Adrenal gland (tissue), 12 donors: ENCODE data around the gene NELFA. TPM values are rescaled to one million over a fixed set of nuclear protein-coding genes. Genes with fewer than 3 reads are reported as not detected.
A peak's percentile ranks its signal among the peaks of the same experiment; 100 is the strongest.

Experiments used
- DNase-seq, 7 donors: peaks; one replicate each; pipeline ENCODE4 v3.0.0-alpha.2; 2019 to 2020
- H3K27ac ChIP-seq, 5 donors: fragments of 200-600 bp; sonication (generic) in 4 of 5; 1 replicate in 3 of 5; 2 replicates in 2 of 5; pipeline versions ENCODE4 v1.5.1 to v1.8.0; 2016 to 2020; ENCODE audit warnings: mild to moderate bottlenecking in 1 of 5
- H3K27me3 ChIP-seq: fragments of 200-600 bp; 2 replicates; pipeline ENCODE4 v1.8.0; 2021
- H3K36me3 ChIP-seq, 2 donors: fragments of 200-600 bp; replicated peaks in 1 of 2; 1 replicate in 1 of 2; 2 replicates in 1 of 2; pipeline versions ENCODE4 v1.5.1 to v1.8.0; 2018 to 2022
- H3K4me1 ChIP-seq, 2 donors: fragments of 200-600 bp; replicated peaks in 1 of 2; 1 replicate in 1 of 2; 2 replicates in 1 of 2; pipeline versions ENCODE4 v1.5.1 to v1.8.0; 2018 to 2021
- H3K4me3 ChIP-seq, 4 donors: fragments of 200-600 bp; sonication (generic) in 3 of 4; one replicate each; pipeline ENCODE4 v1.5.1; 2016 to 2018
- H3K9me3 ChIP-seq, 3 donors: fragments of 200-600 bp; sonication (generic) in 1 of 3; replicated peaks in 1 of 3; 1 replicate in 2 of 3; 2 replicates in 1 of 3; pipeline versions ENCODE4 v1.5.1 to v1.8.0; 2016 to 2021
- POLR2A ChIP-seq, 2 donors: fragments of 450-650 bp; IDR thresholded peaks; one replicate each; pipeline ENCODE4 v1.6.1; 2017; ENCODE audit warnings: antibody characterized with exemption in 2 of 2, mild to moderate bottlenecking in 2 of 2, moderate library complexity in 1 of 2
- WGBS, 4 donors: extraction: QIAGEN DNeasy Blood & Tissue Kit in 2 of 4; methylation state at CpG; one replicate each; pipeline versions ENCODE4 v1.1.5 to v1.1.7; 2013 to 2017; 5-methylcytosine and 5-hydroxymethylcytosine counted together
- intact Hi-C, 2 donors: fragments of 100-400 bp; cut with DNase I; formaldehyde crosslinking; loops; one replicate each; pipeline versions ENCODE4 v1.14.1 to v1.15.0; 2022 to 2023
- polyA plus RNA-seq, 3 donors: library from polyadenylated mRNA; stranded (reverse); fragments of 200-250 nt in 2 of 3; fragments of 350-450 nt in 1 of 3; fragmentation: Illumina TruSeq in 1 of 3; extraction: RNeasy Lipid Tissue Mini Kit (QIAGEN cat#74804) in 1 of 3; gene quantifications; one replicate each; pipeline ENCODE4 v1.2.3, GENCODE V29; 2013 to 2014
- total RNA-seq, 9 donors: library from RNA; depleted of rRNA in 4 of 9; stranded (reverse); fragments of >200 nt in 4 of 9; fragments of 120-200 nt in 1 of 9; fragmentation: NEBNext Ultra II Directional in 1 of 9; extraction: Animal tissue kit (Norgen Biotek cat#: 25700) in 1 of 9; gene quantifications; one replicate each; pipeline versions ENCODE4 v1.1.0 to v1.2.4, GENCODE V29; 2013 to 2023
- TF ChIP-seq, protein P1 (sequence below), 6 experiments: fragments of 450-650 bp in 4 of 6; fragments of 200-600 bp in 2 of 6; sonication (generic) in 1 of 6; IDR thresholded peaks; 1 replicate in 5 of 6; 2 replicates in 1 of 6; pipeline versions ENCODE4 v1.5.1 to v1.8.0; 2016 to 2021; ENCODE audit warnings: antibody characterized with exemption in 6 of 6, mild to moderate bottlenecking in 2 of 6, moderate library complexity in 1 of 6
- donor health status: healthy with polysubstance abuse.
- donor health status: Bipolar disorder and iron deficiency.
- donor health status: DM: yes; HTN: yes; CAD: no.
- donor health status: DM: no; HTN: no; CAD: no.
- donor health status: DM: no; HTN: no; CAD: no.
- donor health status: DM: yes; HTN: yes; CAD: no.

The NELFA gene
- total and polyA plus RNA-seq, 12 donors, result 8.5 to 55.2 (median 25.6) TPM

DNA sequence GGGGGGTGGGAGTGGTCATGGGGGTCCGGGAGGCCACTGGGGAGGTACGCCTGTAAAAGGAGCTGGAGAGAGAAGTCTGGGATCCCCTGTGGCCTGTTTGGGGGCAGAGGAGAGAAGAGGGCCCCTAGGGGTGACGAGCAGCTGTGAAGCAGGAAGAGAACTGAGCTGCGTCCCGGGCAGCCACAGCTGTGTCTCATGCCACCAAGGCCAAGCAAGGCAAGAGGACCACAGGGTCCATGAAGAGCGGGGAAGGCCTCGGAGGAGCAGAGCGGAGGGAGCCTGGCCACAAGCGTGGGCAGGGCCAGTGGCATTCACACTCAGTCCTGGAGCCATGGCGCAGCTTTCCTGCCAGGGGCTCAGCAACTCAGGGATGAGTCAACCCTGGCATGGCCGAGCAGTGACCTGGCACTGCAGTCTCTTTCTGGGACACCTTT, 36.8 kb upstream of the NELFA start:
- peaks cover 10% of the 10 kb centered on the region for H3K27me3 ChIP-seq
- peaks cover 6 to 17% of the 10 kb centered on the region in 2 donors for H3K4me1 ChIP-seq
- WGBS, 4 donors, result 51 to 66% (median 57%) methylated on average over 9 to 11 of the region's 11 CpGs
- no peak overlapping the region for H3K4me3 ChIP-seq
- H3K27ac ChIP-seq, result no peak overlapping the region
- TF ChIP-seq POLR2A (IDR thresholded peaks at IDR 0.05), result no peak
- TF ChIP-seq, protein P1, sequence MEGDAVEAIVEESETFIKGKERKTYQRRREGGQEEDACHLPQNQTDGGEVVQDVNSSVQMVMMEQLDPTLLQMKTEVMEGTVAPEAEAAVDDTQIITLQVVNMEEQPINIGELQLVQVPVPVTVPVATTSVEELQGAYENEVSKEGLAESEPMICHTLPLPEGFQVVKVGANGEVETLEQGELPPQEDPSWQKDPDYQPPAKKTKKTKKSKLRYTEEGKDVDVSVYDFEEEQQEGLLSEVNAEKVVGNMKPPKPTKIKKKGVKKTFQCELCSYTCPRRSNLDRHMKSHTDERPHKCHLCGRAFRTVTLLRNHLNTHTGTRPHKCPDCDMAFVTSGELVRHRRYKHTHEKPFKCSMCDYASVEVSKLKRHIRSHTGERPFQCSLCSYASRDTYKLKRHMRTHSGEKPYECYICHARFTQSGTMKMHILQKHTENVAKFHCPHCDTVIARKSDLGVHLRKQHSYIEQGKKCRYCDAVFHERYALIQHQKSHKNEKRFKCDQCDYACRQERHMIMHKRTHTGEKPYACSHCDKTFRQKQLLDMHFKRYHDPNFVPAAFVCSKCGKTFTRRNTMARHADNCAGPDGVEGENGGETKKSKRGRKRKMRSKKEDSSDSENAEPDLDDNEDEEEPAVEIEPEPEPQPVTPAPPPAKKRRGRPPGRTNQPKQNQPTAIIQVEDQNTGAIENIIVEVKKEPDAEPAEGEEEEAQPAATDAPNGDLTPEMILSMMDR (IDR thresholded peaks at IDR 0.05), result no peak
- intact Hi-C loops, result no loop called here
- no peaks in the 10 kb centered on the region for H3K36me3 ChIP-seq
- no peaks in the 10 kb centered on the region for H3K9me3 ChIP-seq
- DNase-seq, result peak; percentile 57 to 78 (median 74)

DNA sequence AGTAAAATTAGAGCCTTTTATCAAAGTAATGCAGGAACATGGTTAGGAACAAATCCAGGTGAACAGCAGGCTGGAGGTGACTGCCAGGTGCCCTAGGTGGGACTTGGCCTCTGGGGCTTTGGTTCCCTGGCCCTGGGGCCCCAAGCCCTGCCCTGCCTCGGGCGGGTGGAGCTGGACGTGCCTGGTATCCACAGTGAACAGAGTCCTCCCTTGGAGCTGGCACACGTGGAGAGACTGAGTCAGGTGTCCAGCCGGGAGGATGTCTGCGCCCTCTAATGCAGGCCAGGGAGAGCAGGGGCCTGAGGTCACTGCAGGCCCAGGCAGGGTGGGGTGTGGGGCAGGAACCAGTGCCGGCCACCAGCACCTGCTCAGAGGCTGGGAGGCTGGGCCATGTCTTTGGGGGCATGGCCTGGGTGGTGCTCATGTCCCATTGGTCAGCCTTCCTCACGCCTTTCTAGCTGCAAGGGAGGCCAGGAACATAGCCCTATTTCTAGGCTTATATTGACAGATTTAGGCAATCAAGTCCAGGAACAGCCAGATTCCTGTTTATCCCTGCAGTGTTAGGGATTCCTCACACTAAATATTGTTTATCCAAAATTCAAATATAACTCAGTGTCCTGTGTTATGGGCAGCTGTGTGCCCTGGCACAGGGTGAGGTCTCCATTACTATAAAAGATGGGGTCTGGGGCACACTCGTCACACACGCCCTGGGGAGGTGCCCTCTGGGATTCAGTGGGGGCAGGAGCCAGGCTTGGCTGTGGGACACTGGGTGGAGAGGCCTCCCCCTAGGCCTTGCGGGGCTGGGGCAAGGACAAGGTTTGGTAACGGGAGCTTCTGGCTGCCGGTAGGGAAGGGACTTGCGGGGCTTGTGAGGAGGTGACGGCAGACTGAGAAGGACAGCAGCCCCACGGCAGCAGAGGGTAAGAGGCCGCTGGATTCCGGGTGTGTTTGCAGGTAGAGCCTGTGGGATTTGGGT, 36.1 kb upstream of the NELFA start:
- peak in 2 of 7 donors; percentile 16 to 45 for DNase-seq
- Histone ChIP-seq H3K9me3 (no peaks in the 10 kb centered on the region), H3K4me3 (no peak overlapping the region), H3K27me3 (peaks cover 15% of the 10 kb centered on the region), H3K27ac (no peak overlapping the region), H3K36me3 (no peaks in the 10 kb centered on the region), H3K4me1 (peaks cover 6 to 20% of the 10 kb centered on the region in 2 donors)
- intact Hi-C loops, result no loop called here
- WGBS, 4 donors, result 83 to 93% (median 88%) methylated on average over 12 to 18 of the region's 18 CpGs
- TF ChIP-seq, protein P1 (IDR thresholded peaks at IDR 0.05), result no peak
- TF ChIP-seq POLR2A (IDR thresholded peaks at IDR 0.05), result no peak

DNA sequence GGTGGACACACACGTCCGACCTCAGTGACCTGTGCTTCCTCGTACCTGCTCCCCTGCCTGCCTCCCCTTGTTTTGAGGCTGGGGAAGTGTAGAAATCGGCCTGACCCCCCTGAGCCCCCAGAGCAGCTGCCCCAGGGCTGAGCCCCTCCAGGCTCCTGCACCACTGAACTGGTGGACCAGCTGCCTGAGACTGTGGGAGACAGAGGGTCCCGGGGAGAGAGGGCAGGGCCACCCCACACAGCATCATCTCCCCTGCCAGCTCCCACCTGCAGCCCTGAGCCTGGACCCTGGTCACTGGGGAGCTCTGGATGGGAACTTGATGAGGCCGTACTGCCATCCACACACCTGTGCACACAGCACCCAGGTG, 35.3 kb upstream of the NELFA start:
- WGBS, 4 donors, result 87 to 92% (median 91%) methylated on average over 5 to 6 of the region's 6 CpGs
- Histone ChIP-seq H3K27me3 (peaks cover 15% of the 10 kb centered on the region), H3K9me3 (no peaks in the 10 kb centered on the region), H3K27ac (no peak overlapping the region), H3K4me1 (peaks cover 6 to 20% of the 10 kb centered on the region in 2 donors), H3K4me3 (no peak overlapping the region), H3K36me3 (no peaks in the 10 kb centered on the region)
- intact Hi-C loops, result no loop called here
- peak in 1 of 7 donors; percentile 35 for DNase-seq
- no peak for TF ChIP-seq POLR2A (IDR thresholded peaks at IDR 0.05)
- TF ChIP-seq, protein P1 (IDR thresholded peaks at IDR 0.05), result no peak

DNA sequence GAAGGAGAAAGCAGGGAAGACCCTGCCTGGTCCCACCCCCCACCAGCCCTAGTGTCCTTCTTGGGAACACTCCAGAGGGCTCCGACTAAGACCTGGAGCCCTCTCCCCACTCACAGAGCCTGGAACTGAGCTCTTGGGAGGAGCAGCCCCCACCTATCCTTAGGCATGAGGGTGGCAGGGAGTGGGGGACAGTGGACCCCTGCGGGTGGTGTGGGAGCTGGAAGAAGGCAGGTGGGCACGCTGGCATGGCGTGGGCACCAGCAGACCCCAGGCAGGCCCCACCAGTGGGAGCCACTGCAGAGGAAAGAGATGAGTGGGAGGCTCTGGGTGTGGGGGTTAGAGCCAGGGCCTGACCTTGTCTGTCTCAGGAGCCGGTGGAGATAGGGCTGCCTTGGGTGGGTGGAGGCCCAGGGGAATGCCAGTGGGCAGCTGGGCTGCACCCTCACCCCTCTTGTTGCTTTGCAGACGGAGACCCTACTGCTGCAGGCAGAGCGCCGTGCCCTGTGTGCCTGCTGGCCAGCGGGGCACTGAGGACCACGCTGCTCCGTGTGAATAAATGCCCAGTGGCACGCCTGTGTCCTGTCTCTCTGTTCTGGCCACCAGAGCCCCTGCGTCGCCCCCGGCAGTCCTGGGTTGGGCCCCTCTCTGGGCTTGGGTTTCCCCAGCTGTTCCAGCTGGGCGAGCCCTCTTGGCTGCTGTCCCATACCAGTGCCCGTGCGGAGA, 34.8 kb upstream of the NELFA start:
- Histone ChIP-seq H3K9me3 (no peaks in the 10 kb centered on the region), H3K4me3 (no peak overlapping the region), H3K27me3 (peaks cover 15% of the 10 kb centered on the region), H3K36me3 (no peaks in the 10 kb centered on the region), H3K27ac (no peak overlapping the region), H3K4me1 (peaks cover 6 to 20% of the 10 kb centered on the region in 2 donors)
- intact Hi-C loops, result no loop called here
- 90 to 99% (median 94%) methylated on average over 5 to 18 of the region's 18 CpGs for WGBS, 4 donors
- peak in 2 of 7 donors; percentile 17 to 39 for DNase-seq
- TF ChIP-seq, protein P1 (IDR thresholded peaks at IDR 0.05), result no peak
- TF ChIP-seq POLR2A (IDR thresholded peaks at IDR 0.05), result no peak
